ENCODE results near the gene LTF. TPM values are rescaled to one million over a fixed set of nuclear protein-coding genes. Genes with fewer than 3 reads are reported as not detected.

The LTF gene
- total RNA-seq, 1 donor from 2014 or later, result not detected

DNA sequence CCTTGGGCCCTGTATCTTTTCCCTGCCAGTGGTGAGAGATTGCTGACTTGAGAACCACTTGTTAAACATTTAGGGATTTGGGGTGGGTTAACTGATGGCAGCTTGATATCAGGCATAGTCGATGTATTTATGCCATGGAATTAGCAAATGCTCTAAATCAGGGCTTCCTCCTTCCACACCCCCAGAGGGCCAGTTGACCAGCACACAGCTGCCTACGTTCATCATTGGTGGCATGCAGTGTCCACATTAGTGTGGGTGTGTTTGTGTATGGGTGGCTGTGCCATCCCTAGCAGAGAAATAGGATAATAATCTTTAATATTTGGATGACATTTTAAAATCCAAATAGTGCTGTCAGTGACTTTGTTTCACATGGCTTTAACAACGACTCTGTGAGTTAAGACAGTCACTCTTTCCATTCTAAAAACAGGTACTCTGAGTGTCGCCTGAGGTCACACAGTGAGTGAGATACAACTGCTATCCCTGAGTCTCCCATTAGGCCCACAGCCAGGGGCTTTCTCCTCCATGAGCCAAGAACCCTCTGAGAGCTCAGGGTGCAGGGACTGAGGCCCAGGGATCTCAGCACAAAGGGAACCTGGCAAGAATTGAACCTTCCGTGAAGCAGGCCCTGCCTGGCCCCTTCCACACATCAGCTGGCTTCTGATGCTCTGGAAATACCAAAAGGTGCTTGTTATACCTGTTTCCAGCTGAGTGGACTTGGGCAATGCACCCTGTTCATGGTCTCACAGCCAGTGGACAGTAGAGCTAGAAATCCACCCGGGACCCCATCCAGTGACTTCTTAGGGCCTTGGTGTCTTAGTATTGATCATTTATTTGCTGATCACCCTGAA, 4.3 kb upstream of the LTF start:
- no peak for DNase-seq (ENCODE audit: low read depth)
- H3K4me3 ChIP-seq (ENCODE audit: low read depth, low read length), result no peak overlapping the region
- TF ChIP-seq CTCF (conservative IDR thresholded peaks at IDR 0.05; ENCODE audit: low read depth, low read length), result no peak

DNA sequence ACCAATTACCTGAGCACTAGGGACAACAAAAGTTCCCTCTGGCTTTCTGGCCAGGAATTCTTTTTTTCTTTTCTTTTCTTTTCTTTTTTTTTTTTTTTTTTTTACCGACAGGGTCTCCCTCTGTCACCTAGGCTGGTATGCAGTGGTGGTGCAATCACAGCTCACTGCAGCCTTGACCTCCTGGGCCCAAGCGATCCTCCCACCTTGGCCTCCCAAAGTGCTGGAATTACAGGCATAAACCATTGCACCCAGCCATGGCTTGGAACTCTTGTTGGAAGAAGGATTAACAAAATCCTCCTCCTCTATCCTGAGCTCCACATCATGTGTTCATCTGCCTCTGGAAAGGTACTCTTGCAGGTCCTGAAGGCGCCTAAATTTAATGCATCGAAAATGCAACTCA, 2.9 kb upstream of the LTF start:
- no peak for TF ChIP-seq CTCF (conservative IDR thresholded peaks at IDR 0.05; ENCODE audit: low read depth, low read length)
- no peak for DNase-seq (ENCODE audit: low read depth)
- H3K4me3 ChIP-seq (ENCODE audit: low read depth, low read length), result no peak overlapping the region

DNA sequence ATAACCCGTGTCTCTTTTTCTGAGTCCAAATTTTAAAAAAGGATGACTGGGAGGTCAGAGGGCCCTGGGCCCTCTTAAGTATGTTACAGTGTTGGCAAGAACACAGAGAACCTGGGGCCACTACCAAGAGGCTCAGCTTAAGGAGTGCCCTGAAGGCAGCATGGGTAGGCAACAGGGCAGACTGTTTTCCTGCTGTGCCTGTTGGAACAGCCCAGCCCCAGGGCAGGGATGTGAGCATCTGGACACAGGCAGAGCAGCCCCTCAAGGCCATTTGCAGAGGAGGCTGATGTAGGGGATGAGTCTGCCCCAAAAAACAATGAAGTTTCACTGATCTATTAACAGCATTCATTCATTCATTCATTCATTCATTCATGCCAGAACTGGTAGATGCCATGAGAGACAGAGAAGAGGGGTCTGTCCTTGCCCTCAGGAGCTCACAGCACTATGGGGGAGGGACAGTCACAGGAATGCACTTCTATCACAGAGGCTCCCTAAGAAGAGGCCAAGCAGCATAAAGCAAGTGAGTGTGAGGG, 2.2 kb upstream of the LTF start:
- no peak for DNase-seq (ENCODE audit: low read depth)
- no peak overlapping the region for H3K4me3 ChIP-seq (ENCODE audit: low read depth, low read length)
- no peak for TF ChIP-seq CTCF (conservative IDR thresholded peaks at IDR 0.05; ENCODE audit: low read depth, low read length)

DNA sequence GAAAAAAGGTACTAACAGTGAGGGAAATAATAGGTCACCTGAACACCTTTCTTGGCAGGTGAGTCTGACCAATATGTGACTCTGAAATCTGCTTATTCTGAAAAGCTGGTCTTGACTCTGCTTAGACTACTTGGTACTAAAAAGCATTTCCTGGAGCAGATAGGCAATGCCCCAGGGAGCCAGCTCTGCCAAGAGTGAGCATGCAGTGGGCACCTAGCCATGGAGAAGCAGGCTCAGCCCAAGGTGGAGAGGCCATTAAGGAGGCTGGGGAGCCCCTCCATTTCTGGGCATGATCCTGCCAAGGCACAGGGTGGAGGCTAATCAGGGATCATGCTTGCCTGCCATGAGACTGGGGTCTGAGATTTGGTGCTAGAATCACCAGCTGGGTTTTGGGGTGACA, 1.6 kb upstream of the LTF start:
- no peak for DNase-seq (ENCODE audit: low read depth)
- TF ChIP-seq CTCF (conservative IDR thresholded peaks at IDR 0.05; ENCODE audit: low read depth, low read length), result no peak
- H3K4me3 ChIP-seq (ENCODE audit: low read depth, low read length), result no peak overlapping the region

DNA sequence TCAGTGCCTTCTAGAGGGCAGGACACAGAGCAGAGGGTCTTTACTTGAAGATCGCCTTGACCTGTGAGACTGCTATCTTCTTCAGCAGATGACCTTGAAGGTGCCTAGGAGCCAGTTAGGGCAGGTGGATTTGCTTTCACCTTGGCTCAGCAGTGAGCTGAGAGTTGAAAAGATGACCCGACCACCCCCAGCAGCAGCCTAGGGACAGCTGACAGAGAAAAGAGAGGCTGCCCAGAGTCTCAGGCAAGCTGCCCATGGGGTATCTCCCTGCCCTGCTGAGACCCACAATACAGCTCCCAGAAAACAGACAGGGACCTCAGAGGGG, 453 bp upstream of the LTF start:
- TF ChIP-seq CTCF (conservative IDR thresholded peaks at IDR 0.05; ENCODE audit: low read depth, low read length), result no peak
- H3K4me3 ChIP-seq (ENCODE audit: low read depth, low read length), result no peak overlapping the region
- no peak for DNase-seq (ENCODE audit: low read depth)

DNA sequence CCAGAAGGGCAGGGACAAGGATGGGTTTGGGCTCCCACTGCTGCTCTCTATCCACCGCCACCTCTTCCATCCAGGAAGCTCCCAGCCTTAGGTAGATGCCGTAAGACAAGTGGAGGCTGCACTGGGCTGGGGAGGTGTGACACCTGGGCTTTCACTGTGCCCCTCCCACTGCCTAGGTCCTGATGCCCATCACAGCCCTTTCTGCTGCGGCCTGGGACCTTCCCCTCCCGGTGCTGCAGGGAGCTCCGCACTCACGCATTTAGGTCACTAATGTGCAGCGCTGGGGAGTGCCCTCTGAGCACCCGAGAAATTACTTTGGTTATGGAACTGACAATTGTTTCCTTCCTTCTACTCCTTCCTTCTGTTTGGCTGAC, 850 bp downstream of the LTF start:
- H3K4me3 ChIP-seq (ENCODE audit: low read depth, low read length), result no peak overlapping the region
- TF ChIP-seq CTCF (conservative IDR thresholded peaks at IDR 0.05; ENCODE audit: low read depth, low read length), result no peak
- DNase-seq (ENCODE audit: low read depth), result no peak
